HG03045 (cell line): Measurements from ENCODE around the gene OPRM1.

Source experiments
- ATAC-seq: cut with Tn5 transposase; IDR thresholded peaks from one replicate; pipeline ENCODE4 v1.9.1; 2021; ENCODE audit warnings: mild to moderate bottlenecking, moderate library complexity; ENCODE audit not compliant: unreplicated experiment

OPRM1 gene

GRCh38 chr6:154268486-154268885 lies 229.4 kb downstream of the OPRM1 start:
- no peak for ATAC-seq

- no peak for ATAC-seq
Observed at GRCh38 chr6:154274168-154274567, 235.1 kb downstream of the OPRM1 start.

- peak; percentile 65 for ATAC-seq
Observed at GRCh38 chr6:154276810-154277628, 238.0 kb downstream of the OPRM1 start.

- ATAC-seq = no peak
Observed at GRCh38 chr6:154277629-154278017, 238.6 kb downstream of the OPRM1 start.

GRCh38 chr6:154280521-154280920 lies 241.5 kb downstream of the OPRM1 start:
- ATAC-seq = no peak

- ATAC-seq = no peak
Observed at GRCh38 chr6:154284313-154284853, 245.3 kb downstream of the OPRM1 start.

- no peak for ATAC-seq
Observed at GRCh38 chr6:154285826-154286225, 246.8 kb downstream of the OPRM1 start.

GRCh38 chr6:154289818-154290508 lies 250.9 kb downstream of the OPRM1 start:
- no peak for ATAC-seq

GRCh38 chr6:154292066-154292465 lies 253.0 kb downstream of the OPRM1 start:
- ATAC-seq = no peak

- no peak for ATAC-seq
Observed at GRCh38 chr6:154292855-154293519, 253.9 kb downstream of the OPRM1 start.

GRCh38 chr6:154295733-154296132 lies 256.7 kb downstream of the OPRM1 start:
- no peak for ATAC-seq
